MV-4-11 (cell line): ENCODE data around the gene HSFY2.
"Not testable (repeated sequence)": the region's sequence is repeated elsewhere in the genome, so short reads cannot be mapped to it uniquely, and the experiment has no call there.

Experiments
- DNase-seq: peaks from one replicate; lab custom pipeline; 2025; lab: John Stamatoyannopoulos, UW

The HSFY2 gene, protein sequence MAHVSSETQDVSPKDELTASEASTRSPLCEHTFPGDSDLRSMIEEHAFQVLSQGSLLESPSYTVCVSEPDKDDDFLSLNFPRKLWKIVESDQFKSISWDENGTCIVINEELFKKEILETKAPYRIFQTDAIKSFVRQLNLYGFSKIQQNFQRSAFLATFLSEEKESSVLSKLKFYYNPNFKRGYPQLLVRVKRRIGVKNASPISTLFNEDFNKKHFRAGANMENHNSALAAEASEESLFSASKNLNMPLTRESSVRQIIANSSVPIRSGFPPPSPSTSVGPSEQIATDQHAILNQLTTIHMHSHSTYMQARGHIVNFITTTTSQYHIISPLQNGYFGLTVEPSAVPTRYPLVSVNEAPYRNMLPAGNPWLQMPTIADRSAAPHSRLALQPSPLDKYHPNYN

DNA sequence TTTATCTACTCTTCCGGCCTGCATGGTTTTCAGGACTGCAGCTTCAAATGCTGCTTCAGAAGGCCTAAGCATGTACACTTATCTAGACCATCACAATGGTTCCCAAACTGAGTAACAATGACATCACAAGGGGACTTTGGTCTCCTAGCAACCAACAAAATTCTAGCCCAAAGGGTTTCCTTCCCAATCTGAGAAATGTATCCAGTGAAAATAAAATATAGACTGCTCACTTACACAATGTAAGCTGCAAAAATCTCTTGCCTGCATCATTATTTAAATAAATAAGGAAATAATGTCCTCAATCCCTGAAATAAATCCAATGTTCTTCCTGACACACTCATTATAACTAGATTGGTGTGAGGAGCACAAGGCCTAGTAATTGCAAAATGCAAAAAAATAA, at the start of gene HSFY2:
TSS of gene HSFY2 (minus strand) at position 101 of the 400 bp plus-strand sequence. CDS start 117 bp downstream, outside the sequence.
- DNase-seq = not testable (repeated sequence)

DNA sequence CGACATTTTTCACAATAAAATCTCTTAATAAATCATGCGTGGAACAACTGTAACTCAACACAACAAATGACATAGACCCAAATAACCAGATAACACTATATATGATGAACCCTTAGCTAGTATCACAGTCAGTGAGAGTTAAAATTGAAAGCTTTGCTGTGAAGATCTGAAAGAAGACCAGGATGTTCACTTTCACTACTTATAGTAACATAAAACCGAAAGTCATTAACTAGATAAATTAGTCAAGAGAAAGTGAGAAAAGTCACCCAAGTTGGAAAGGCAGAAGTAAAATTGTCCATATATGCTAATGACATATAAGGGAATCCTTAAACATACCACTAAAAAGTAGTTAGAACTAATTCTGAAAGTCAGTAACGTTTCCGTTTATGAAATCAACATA, 42.2 kb upstream of the HSFY2 start:
- not testable (repeated sequence) for DNase-seq

DNA sequence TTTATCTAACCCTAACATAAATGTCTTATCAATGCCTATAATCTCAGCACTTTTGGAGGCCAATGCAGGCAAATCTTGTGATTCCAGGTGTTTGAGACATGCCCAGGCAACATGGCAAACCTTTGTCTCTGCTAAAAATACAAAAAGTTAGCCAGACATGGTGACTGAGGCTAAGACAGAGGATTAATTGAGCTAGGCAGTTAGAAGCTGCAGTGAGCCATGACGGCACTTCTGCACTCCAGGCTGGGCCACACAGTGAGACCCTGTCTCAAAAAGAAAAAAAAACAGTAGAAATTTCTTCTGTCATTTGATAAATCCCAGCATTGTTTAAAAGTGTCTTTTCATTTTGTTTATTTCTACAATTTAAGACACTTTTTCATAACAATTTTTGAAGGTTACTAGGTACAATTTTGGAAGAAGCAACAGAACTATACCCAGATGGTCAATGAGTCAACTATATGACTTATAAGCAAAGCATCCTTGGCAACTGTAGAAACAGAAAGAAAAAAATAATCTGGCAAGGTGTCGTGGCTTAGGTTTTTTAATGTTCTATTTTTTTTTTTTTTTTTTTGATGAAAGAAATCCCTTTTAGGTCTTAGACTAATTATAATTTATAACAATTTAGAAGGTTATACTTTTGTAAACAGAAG, 15.3 kb upstream of the HSFY2 start:
- DNase-seq = not testable (repeated sequence)

DNA sequence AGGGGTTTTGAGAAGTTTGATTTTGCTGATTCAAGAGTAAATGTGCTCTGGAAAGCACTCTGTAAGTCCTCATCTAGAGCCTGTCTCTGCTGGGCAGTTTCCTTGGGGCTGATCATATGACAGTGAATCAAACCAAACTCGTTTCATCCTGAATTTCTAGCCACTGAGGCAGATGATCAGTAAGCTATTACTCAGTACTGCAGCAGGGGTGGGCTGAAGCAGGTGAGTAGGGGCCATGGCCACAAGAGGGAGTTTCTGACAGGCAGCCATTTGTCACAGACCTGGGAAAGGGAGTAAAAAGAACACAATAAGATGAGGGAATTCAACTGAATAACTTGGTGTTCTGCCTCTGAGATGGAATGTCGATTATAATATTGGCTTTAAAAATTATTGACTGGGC, 19.5 kb downstream of the HSFY2 start:
- DNase-seq = not testable (repeated sequence)

DNA sequence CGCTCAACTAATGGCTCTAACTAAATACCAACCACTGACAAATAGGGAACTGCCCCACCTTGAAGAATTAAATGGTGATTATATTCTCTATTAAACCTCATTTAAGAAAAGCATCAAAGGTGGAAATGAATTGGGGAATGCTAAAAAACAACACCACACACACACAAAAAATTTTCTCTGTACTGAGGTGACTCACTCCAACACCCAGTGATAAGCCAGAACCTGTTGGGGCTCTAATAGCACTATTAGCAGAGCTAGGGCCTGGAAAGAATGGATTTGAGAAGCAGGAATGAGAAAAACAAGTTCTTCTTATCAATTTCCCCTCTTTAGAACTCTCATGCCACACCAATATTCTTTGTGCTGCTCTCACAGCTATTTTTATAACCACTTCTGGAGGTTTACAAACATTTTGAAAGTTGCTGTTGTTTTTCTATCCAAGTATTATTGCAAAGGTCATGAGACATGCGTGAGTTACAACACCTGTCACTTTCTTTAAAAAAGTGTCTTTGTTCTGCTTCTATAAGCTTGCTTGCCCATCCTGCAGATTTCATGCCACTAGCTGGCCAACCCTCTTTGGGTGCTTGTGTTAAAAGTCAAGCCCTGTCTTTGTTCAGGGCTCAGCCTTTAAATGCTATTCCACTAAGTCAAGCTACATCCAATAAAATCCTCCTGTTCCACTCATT, 20.3 kb downstream of the HSFY2 start:
- not testable (repeated sequence) for DNase-seq

DNA sequence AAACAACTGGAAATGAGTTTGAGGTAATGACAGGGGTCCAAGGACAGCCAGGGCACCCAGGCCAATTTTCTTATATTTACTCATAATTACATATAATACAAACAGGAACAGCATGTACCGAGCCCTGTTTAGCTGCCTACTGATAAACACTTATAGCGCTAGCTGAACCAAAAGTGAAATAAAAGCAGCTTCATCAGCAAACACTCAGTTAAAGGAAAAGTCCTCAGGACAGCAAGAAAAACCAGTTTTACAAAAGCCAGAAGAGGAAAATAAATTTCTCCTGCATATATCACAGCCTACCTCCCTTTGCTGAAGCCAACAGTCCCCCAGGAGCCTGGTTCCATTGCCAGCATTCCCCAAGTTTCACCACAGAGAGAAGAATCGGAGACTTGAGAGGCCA, 49.8 kb downstream of the HSFY2 start:
- DNase-seq = not testable (repeated sequence)
